Fibroblast of peridontal ligament (primary cell): Measurements from ENCODE around the gene CUX1.
"Not testable (repeated sequence)": the region's sequence is repeated elsewhere in the genome, so short reads cannot be mapped to it uniquely, and the experiment has no call there.

Experiments
- DNase-seq: peaks from one replicate; pipeline ENCODE4 v3.0.0-alpha.2; 2010; ENCODE audit errors: extremely low read depth

CUX1 gene

GRCh38 chr7:101823096-101823495 lies 5.7 kb downstream of the CUX1 start:
- DNase-seq: no peak

- DNase-seq: no peak
Observed at GRCh38 chr7:101823596-101823995, 6.2 kb downstream of the CUX1 start.

- no peak for DNase-seq
Observed at GRCh38 chr7:101824440-101824839, 7.0 kb downstream of the CUX1 start.

GRCh38 chr7:101826081-101826835 lies 8.8 kb downstream of the CUX1 start:
- DNase-seq: no peak

- DNase-seq: no peak
Observed at GRCh38 chr7:101828301-101829020, 11.0 kb downstream of the CUX1 start.

- no peak for DNase-seq
Observed at GRCh38 chr7:101829374-101829773, 11.9 kb downstream of the CUX1 start.

- DNase-seq: no peak
Observed at GRCh38 chr7:101829821-101830220, 12.4 kb downstream of the CUX1 start.

GRCh38 chr7:101831396-101831795 lies 14.0 kb downstream of the CUX1 start:
- not testable (repeated sequence) for DNase-seq

GRCh38 chr7:101832205-101832631 lies 14.8 kb downstream of the CUX1 start:
- DNase-seq: no peak

- no peak for DNase-seq
Observed at GRCh38 chr7:101832685-101833375, 15.4 kb downstream of the CUX1 start.

- no peak for DNase-seq
Observed at GRCh38 chr7:101833799-101834198, 16.4 kb downstream of the CUX1 start.

GRCh38 chr7:101835136-101835535 lies 17.7 kb downstream of the CUX1 start:
- DNase-seq: no peak

- DNase-seq: not testable (repeated sequence)
Observed at GRCh38 chr7:101837433-101837832, 20.0 kb downstream of the CUX1 start.

- DNase-seq: no peak
Observed at GRCh38 chr7:101838837-101839483, 21.5 kb downstream of the CUX1 start.

GRCh38 chr7:101841328-101841727 lies 23.9 kb downstream of the CUX1 start:
- DNase-seq: no peak

- DNase-seq: no peak
Observed at GRCh38 chr7:101843293-101844271, 26.2 kb downstream of the CUX1 start.

- DNase-seq: no peak
Observed at GRCh38 chr7:101845974-101846373, 28.5 kb downstream of the CUX1 start.

GRCh38 chr7:101846800-101847538 lies 29.5 kb downstream of the CUX1 start:
- no peak for DNase-seq

GRCh38 chr7:101848208-101848951 lies 31.0 kb downstream of the CUX1 start:
- DNase-seq: no peak
